Activated CD8-positive, alpha-beta memory T cell treated with anti-CD3 and anti-CD28 coated beads for 4 hours (primary cell): ENCODE measurements around the gene LSMEM2.
A peak's percentile ranks its signal among the peaks of the same experiment; 100 is the strongest.
"Not testable (repeated sequence)": the region's sequence is repeated elsewhere in the genome, so short reads cannot be mapped to it uniquely, and the experiment has no call there.

Experiments
- DNase-seq, 2 donors: peaks; one replicate each; pipeline ENCODE4 v3.0.0-alpha.2; 2020; ENCODE audit warnings: low read depth in 2 of 2

Gene LSMEM2

GRCh38 chr3:50298836-50299637, 20.1 kb downstream of the LSMEM2 start, which contains the start of the genes HYAL3 and NAA80:
HYAL3 (minus strand) TSS chr3:50299405; CDS start chr3:50295602, 3,803 bp downstream.
NAA80 (minus strand) TSS chr3:50299405; CDS start chr3:50297463, 1,942 bp downstream.
- DNase-seq: peak; percentile 99

- DNase-seq: no peak
Observed at GRCh38 chr3:50299638-50299928, 20.7 kb downstream of the LSMEM2 start.

- DNase-seq: no peak
Observed at GRCh38 chr3:50299929-50300680, 21.2 kb downstream of the LSMEM2 start.

- no peak for DNase-seq
Observed at GRCh38 chr3:50300681-50301254, 21.9 kb downstream of the LSMEM2 start.

GRCh38 chr3:50302095-50303012, 23.5 kb downstream of the LSMEM2 start:
- no peak for DNase-seq

- no peak for DNase-seq
Observed at GRCh38 chr3:50303013-50303815, 24.3 kb downstream of the LSMEM2 start, which contains the start of gene HYAL1. HYAL1 (minus strand) TSS chr3:50303574; CDS start chr3:50302956, 618 bp downstream.

GRCh38 chr3:50304601-50305000, 25.7 kb downstream of the LSMEM2 start:
- no peak for DNase-seq

GRCh38 chr3:50312041-50312440, 33.2 kb downstream of the LSMEM2 start:
- DNase-seq: not testable (repeated sequence)

GRCh38 chr3:50314342-50314741, 35.5 kb downstream of the LSMEM2 start:
- no peak for DNase-seq

- DNase-seq: no peak
Observed at GRCh38 chr3:50314816-50315215, 35.9 kb downstream of the LSMEM2 start.

GRCh38 chr3:50316657-50317242, 37.9 kb downstream of the LSMEM2 start:
- peak; percentile 54 to 67 for DNase-seq

- no peak for DNase-seq
Observed at GRCh38 chr3:50317300-50317699, 38.4 kb downstream of the LSMEM2 start.

- DNase-seq: no peak
Observed at GRCh38 chr3:50318163-50318562, 39.3 kb downstream of the LSMEM2 start.

GRCh38 chr3:50318615-50319014, 39.7 kb downstream of the LSMEM2 start:
- no peak for DNase-seq

- DNase-seq: no peak
Observed at GRCh38 chr3:50319181-50319893, 40.5 kb downstream of the LSMEM2 start.

GRCh38 chr3:50319894-50320625, 41.2 kb downstream of the LSMEM2 start:
- no peak for DNase-seq

GRCh38 chr3:50320853-50321335, 42.0 kb downstream of the LSMEM2 start:
- DNase-seq: no peak

GRCh38 chr3:50321336-50322114, 42.6 kb downstream of the LSMEM2 start:
- DNase-seq: peak; percentile 52 to 65
